NT2/D1 (cell line): ENCODE measurements around the gene TARS3.

Experiments used
- DNase-seq: peaks from one replicate; pipeline ENCODE4 v3.0.0-alpha.2; 2011; ENCODE audit warnings: low read depth, low spot score
- H3K27me3 ChIP-seq: 2 replicates; pipeline ENCODE4 v1.6.0; 2011; ENCODE audit warnings: mild to moderate bottlenecking; ENCODE audit not compliant: insufficient read length, insufficient read depth
- H3K36me3 ChIP-seq: 2 replicates; pipeline ENCODE4 v1.6.1; 2011; ENCODE audit warnings: mild to moderate bottlenecking, low read length, mixed read lengths; ENCODE audit not compliant: insufficient read depth, insufficient read length
- H3K4me1 ChIP-seq: 2 replicates; pipeline ENCODE4 v1.5.1; 2011; ENCODE audit not compliant: insufficient read depth, insufficient read length
- H3K4me3 ChIP-seq: 2 replicates; pipeline ENCODE4 v1.5.1; 2011; ENCODE audit warnings: low read depth; ENCODE audit not compliant: insufficient read length
- H3K9ac ChIP-seq: 2 replicates; pipeline ENCODE4 v1.6.0; 2011; ENCODE audit warnings: low read depth; ENCODE audit not compliant: insufficient read length
- H3K9me3 ChIP-seq: 2 replicates; pipeline ENCODE4 v1.5.1; 2011; ENCODE audit warnings: mild to moderate bottlenecking, low read length; ENCODE audit not compliant: insufficient read depth
- SUZ12 ChIP-seq: IDR thresholded peaks from 2 replicates; pipeline ENCODE4 v1.6.1; 2011; ENCODE audit not compliant: insufficient read length, insufficient read depth; ENCODE audit errors: extremely low read depth
- YY1 ChIP-seq: IDR thresholded peaks from 2 replicates; pipeline ENCODE4 v1.6.1; 2011; ENCODE audit not compliant: insufficient read length, insufficient read depth
- ZNF274 ChIP-seq: IDR thresholded peaks from 2 replicates; pipeline ENCODE4 v1.6.1; 2011; ENCODE audit warnings: mild to moderate bottlenecking, low read depth, low read length

TARS3 gene

DNA sequence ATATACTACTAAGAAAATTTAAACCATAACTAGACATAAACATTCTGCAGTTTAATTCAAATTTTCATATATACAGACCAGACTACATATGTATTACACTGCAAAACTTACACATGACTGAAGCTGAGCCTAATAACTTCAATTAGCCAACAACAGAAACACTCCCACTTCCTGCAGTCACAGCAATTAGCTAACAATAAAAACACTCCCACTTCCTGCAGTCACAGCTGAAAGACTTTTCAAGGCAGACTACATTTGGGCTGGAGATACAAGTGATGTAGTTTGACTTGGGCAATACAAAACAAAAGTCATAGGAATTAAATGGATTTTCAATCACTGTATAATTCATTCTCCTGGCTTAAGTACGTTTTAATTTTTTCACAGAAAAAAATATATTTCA, 82.4 kb downstream of the TARS3 start:
- no peaks in the 10 kb centered on the region for H3K27me3 ChIP-seq
- peaks cover 61% of the 10 kb centered on the region for H3K36me3 ChIP-seq
- H3K4me3 ChIP-seq: no peak overlapping the region
- no peaks in the 10 kb centered on the region for H3K4me1 ChIP-seq
- no peak for TF ChIP-seq ZNF274
- no peak for TF ChIP-seq YY1
- TF ChIP-seq SUZ12: no peak
- H3K9me3 ChIP-seq: no peaks in the 10 kb centered on the region
- no peak for DNase-seq
- no peak overlapping the region for H3K9ac ChIP-seq

DNA sequence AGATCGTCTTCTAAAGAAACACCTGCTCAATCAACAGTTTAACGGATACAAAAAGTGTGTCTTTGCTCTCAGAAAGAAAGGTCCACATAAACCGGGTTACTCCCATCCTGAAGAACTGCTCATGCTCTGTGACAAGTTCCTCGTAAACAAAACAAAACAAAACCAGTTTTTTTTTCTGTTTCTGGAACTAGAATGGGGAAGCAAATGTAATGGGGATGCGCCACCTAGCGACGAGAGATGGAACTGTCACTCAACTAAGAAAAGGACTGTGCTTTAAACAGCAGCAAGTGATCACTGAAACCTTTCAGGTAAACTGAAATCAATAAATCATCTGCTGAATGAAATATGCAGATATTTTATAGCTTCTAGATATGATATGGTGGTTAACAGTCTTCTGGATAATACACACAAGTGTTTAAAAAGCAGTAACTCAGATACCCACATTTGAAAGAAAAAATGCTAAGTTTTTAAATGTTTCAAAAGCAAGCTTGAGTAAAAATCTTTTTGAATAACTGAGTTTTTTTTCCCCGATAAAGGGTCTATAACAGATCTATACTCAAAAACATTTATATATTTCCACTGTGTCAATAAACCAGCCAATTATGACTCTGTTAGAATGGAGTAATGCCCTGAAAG, 83.0 kb downstream of the TARS3 start:
- DNase-seq: peak; percentile 55
- Histone ChIP-seq H3K4me3 (no peak overlapping the region), H3K36me3 (peaks cover 55% of the 10 kb centered on the region), H3K4me1 (no peaks in the 10 kb centered on the region), H3K9ac (no peak overlapping the region), H3K9me3 (no peaks in the 10 kb centered on the region), H3K27me3 (no peaks in the 10 kb centered on the region)
- TF ChIP-seq ZNF274 (no peak), YY1 (no peak), SUZ12 (no peak)

DNA sequence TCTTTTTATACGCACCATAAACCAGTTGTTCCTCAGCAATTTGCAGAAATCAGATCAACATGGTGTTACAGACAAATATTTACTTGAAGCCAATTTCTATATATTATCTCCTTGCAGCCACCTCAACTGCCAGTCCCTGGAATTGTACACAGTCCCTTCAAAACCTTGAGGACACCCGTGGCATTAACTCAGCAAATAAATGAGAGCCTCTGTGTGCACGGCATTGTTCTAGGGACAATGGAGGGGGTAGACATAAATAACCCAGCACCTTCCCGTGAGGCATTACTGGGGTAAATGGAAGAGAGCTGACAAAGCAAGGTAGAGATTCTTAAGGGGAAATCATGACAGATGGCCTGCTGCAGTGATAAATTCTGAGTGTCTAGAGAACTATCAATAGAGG, 84.6 kb downstream of the TARS3 start:
- Histone ChIP-seq H3K4me1 (no peaks in the 10 kb centered on the region), H3K9me3 (no peaks in the 10 kb centered on the region), H3K9ac (no peak overlapping the region), H3K4me3 (no peak overlapping the region), H3K36me3 (peaks cover 40% of the 10 kb centered on the region), H3K27me3 (no peaks in the 10 kb centered on the region)
- no peak for DNase-seq
- TF ChIP-seq SUZ12: no peak
- TF ChIP-seq YY1: no peak
- no peak for TF ChIP-seq ZNF274

DNA sequence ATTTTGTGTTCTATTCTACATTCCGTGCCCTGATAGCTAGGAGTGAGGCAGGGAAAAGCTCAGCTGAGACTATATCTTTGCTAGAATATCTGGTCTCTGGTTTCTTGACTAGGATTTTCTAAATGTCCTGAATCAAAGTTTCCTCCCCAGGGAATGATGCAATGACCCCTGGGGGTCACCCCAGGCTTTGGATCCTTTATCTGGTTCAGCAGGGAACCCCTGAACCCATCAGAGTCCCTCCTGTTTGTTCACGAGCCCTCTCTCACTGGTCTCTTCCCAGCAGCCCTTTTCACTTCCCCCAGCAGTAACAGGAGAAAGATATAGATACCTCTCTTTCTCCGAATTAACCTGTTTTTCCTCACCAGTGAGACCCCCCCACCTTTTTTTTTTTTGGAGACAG, 86.4 kb downstream of the TARS3 start:
- no peak overlapping the region for H3K9ac ChIP-seq
- no peak for DNase-seq
- H3K27me3 ChIP-seq: no peaks in the 10 kb centered on the region
- no peak for TF ChIP-seq SUZ12
- TF ChIP-seq ZNF274: no peak
- TF ChIP-seq YY1: no peak
- H3K4me1 ChIP-seq: no peaks in the 10 kb centered on the region
- H3K36me3 ChIP-seq: peaks cover 26% of the 10 kb centered on the region
- no peaks in the 10 kb centered on the region for H3K9me3 ChIP-seq
- no peak overlapping the region for H3K4me3 ChIP-seq

DNA sequence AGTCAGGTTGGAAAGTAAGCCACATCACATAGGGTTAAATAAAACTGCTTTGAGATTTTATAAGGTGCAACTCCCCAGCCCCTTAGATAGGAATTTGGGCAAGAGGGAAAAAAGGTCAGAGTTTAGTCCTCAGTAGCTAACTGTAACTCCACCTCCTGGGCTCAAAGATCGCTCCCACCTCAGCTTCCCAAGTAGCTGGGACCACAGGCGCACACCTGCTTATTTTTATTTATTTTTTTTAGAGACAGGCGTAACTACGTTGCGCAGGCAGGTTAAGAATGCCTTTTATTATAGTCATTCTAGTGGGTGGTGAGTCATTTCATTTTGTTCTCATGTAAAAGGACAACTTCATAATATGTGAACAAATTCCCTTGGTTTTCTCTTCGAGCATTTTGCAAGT, 86.8 kb downstream of the TARS3 start:
- Histone ChIP-seq H3K4me3 (no peak overlapping the region), H3K4me1 (no peaks in the 10 kb centered on the region), H3K9ac (no peak overlapping the region), H3K9me3 (no peaks in the 10 kb centered on the region), H3K36me3 (peaks cover 23% of the 10 kb centered on the region), H3K27me3 (no peaks in the 10 kb centered on the region)
- TF ChIP-seq SUZ12: no peak
- TF ChIP-seq YY1: no peak
- no peak for TF ChIP-seq ZNF274
- DNase-seq: no peak

DNA sequence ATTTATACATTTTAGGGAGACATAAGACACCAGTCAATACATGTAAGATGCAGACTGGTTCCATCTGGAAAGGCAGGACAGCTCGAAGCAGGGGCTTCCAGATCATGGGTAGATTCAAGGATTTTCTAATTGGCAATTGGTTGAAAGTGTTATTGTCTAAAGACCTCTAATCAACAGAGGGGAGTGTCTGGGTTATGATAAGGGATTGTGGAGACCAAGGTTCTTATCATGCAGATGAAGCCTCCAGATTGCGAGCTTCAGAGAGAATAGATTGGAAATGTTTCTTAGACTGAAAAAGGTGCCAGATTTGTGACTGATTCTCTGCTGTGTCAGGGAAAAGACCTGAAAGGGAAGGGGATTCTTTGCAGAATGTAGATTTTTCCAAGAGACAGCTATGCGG, 87.2 kb downstream of the TARS3 start:
- DNase-seq: no peak
- no peaks in the 10 kb centered on the region for H3K9me3 ChIP-seq
- H3K36me3 ChIP-seq: peaks cover 20% of the 10 kb centered on the region
- no peaks in the 10 kb centered on the region for H3K4me1 ChIP-seq
- no peaks in the 10 kb centered on the region for H3K27me3 ChIP-seq
- no peak for TF ChIP-seq SUZ12
- TF ChIP-seq ZNF274: no peak
- TF ChIP-seq YY1: no peak
- no peak overlapping the region for H3K9ac ChIP-seq
- no peak overlapping the region for H3K4me3 ChIP-seq

DNA sequence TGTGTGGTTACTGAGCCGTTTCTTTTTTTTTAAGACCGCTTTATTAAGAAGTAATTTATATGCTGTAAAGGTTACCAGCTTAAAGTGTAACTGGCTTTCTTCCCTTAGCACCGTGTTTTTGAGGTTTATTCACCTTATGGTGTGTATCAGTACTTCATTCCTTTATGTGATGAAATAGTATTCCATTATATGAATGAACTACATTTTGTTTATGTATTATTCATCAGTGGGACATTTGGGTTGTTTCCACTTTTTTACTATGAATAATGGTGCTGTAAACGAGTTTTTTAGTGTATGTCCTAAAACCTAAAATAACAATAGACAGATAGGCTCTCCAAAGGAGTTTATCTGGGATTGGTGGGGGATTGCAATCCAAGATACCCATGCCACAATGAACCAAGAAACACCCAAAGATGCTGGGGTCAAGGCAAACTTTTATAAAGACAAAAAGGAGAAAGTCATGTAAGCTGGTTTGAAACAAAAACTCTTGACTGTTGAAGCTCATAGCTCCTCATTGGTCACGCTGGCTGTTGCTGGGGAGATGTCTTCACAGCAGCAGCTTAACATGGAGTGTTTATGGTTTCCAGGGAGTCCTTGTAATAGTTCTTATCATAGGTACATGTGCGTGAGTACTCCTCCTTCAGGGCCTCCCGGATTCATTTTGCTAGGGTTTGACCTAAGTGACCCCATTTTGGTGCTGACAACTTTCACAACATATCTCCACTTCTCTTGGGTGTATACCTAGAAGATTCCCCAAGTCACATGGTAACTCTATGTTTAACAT, 88.1 kb downstream of the TARS3 start:
- TF ChIP-seq YY1 (no peak), ZNF274 (no peak), SUZ12 (no peak)
- Histone ChIP-seq H3K27me3 (no peaks in the 10 kb centered on the region), H3K36me3 (peaks cover 18% of the 10 kb centered on the region), H3K9me3 (no peaks in the 10 kb centered on the region), H3K4me1 (no peaks in the 10 kb centered on the region), H3K4me3 (no peak overlapping the region), H3K9ac (no peak overlapping the region)
- DNase-seq: no peak
